Lung microvascular endothelial cell (primary cell): ENCODE measurements around the gene C1S. TPM values are rescaled to one million over a fixed set of nuclear protein-coding genes. Genes with fewer than 3 reads are reported as not detected.
A peak's percentile ranks its signal among the peaks of the same experiment; 100 is the strongest.
"Not testable (repeated sequence)": the region's sequence is repeated elsewhere in the genome, so short reads cannot be mapped to it uniquely, and the experiment has no call there.

Experiments
- DNase-seq, 2 donors: peaks; one replicate each; pipeline versions ENCODE4 v3.0.0 to v3.0.0-alpha.2; 2010; ENCODE audit warnings: low read depth in 2 of 2
- total RNA-seq: library from RNA; depleted of rRNA; stranded (reverse); fragments of >200 nt; gene quantifications from 2 replicates; pipeline ENCODE4 v1.2.1, GENCODE V29; 2014

C1S gene
- total RNA-seq, 1 donor from 2014 or later: 0.20 TPM

DNA sequence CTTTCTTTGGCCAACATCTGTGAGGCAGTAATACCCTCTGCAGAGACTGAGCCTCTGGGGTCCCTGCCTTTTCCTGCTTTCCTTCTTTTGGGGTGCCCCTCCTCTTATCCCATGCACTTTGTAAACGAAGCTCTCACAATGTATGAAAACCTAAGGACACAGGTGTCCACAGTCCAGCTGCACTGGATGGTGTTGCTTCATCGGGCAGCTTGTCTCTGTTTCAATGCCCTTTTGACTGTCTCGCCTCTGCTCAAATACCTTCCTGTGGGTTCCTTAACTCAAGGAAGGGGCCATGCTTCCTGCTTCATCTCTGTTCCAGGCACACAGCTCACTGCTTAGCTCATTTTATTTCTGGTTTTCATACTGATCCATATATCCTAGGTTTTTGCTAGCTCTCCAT, 42.1 kb downstream of the C1S start:
- DNase-seq: no peak

DNA sequence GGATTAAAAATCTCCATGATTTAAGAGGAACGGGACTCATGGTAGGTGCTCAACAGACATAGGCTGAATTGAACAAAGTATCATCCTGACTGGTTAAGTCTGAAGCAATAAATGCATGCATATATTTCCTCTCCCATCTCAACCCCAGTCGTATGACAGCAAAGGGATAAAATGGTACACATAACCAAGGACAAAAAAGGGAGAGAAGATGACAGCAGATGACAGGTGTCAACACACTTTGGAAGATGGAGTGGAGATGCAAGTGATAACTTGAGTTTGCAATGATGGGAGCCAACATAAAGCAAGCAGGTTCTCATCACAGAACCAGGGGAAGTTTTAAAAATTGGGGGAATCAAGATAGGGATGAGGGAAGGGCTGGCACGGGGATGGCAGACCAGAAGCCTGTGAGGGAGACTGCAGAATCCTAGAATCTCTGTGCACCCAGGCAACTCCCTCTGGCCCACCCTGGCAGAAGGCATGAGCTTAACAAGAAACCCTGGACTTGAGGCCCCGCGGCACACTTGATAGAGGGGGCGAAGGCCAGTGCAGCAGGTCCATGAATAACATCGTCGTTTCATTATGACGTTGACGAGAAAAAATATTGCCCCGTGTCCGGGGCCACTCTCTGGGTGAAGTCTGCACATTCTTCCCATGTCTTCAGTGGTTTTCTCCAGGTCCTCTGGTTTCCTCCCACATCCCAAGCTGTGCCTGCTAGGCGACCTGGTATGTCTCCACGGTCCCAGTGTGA, 43.5 kb downstream of the C1S start:
- DNase-seq: no peak

DNA sequence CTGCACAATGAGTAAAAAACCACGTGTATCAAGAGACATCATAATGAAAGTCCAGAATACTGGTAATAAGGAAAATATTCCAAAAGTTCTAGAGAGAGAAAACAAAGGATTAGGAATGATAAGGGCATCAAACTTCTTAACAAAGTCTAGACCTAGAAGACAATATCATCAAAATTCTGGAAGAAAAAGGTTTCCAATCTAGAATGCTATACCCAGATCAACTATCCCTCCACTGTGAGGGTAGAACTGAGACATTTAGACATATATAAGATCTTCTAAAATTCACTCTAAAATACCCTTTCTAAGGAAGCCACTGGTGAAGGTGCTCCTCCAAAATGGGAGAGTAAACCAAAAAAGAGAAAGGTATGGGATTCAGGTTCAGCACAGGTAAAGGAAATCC, 45.6 kb downstream of the C1S start:
- DNase-seq: no peak

DNA sequence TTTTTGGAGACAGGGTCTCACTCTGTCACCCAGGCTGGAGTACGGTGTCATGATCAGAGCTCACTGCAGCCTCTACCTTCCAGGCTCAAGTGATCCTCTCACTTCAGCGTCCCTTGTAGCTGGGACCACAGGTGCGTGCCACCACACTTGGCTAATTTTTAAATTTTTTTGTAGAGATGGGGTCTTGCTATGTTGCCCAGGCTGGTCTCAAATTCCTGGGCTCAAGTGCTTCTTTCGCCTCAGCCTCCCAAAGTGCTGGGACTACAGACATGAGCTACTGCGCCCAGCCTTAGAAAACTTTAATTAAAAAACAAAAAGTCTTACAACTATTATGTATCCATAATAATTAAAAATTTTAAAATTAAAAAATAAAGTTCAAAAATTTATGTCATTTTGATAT, 46.7 kb downstream of the C1S start:
- not testable (repeated sequence) for DNase-seq

DNA sequence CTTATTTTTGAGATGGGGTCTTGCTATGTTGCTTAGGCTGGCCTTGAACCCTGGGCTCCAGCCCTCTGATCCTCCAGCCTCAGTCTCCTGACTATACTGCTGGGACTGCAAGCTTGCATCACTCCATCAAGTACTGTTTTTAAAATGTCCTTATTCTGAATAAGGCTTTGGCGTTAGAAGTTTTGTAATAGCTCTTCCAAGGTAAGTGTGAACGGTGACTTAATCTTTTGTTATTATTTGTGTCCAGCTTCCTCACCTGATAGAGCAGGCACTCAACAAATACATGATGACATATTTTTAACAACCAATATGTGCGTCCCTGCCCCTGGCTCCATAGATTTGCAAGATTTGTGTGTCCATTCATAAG, 47.1 kb downstream of the C1S start:
- DNase-seq: no peak

DNA sequence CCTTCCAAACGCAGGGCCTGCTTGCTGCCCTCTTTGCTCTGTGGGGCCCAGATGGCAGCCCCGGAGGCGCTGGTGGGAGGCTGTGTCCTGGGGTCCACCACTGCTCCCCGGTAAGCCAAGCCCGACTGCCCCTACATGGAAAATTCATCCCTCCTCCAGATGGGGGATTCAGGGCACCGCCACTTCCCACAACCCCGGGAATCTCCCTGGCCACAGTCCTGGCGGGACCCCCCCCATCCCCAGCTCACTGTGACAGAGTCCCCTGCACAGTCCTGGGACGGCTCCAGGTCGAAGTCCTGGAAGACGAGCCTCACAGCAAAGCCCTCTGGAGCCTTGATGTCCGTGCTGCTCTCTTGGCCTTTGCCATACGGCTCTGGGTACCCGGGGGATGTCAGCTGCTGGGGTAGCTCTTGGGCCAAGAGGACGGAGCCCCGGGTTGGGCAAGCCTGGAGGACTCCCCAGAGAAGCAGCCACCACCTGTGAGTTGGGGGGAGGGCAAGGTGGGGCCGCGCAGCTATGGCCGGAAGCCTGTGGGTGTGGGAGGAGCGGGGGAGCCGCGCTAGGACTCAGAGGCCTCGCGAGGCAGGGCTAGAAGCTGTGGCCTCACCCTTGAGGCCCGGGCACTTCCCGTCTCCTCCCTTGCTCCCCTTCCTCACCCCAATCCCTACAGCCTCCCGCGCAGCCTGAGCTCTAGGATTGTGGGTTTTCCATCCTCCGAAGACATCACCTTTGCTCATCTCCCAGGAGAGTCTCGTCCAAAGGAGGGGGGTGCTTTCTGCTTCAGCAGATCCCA, 47.7 kb downstream of the C1S start:
- DNase-seq: peak in 1 of 2 donors; percentile 63

DNA sequence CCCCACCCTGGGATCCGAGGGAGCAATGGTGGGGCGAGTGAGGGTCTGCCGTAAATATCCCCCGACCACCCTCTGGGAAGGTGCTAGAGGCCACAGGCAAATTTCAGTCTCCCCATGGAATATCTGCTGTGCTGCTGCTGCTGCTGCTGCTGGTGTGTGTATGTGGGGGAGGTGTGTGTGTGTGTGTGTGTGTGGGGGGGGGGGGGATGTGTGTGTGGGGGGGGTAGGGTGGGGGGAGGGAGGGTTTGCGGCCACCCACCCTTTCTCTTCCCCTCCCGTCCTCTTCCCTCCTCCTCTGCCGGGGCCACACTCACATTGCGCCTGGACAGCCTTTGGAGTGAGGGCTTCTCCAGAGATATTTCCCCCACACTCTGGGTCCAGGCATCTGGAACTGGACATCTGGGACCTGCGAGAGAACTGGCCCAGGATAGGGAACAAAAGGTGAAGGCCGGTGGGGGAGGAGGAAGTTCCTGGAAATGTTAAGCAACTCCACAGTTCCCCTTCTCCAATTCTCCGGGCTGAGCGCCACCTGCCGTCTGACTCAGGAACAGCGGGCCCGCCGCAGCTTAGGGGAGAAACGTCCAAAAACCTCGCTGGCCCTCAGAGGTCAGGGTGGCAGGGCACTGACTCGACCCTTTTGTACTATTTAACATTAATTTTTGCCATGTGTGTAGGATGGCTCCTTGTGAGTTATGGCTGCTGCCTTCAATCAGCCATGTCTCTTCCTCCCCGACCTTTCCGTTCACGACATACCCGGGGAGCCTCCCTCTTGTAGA, 48.5 kb downstream of the C1S start, which contains the start of gene C1RL:
TSS of gene C1RL (minus strand) at position 419 of the 776 bp plus-strand sequence. CDS start at position 385, 34 bp downstream.
- peak; percentile 72 to 77 for DNase-seq

DNA sequence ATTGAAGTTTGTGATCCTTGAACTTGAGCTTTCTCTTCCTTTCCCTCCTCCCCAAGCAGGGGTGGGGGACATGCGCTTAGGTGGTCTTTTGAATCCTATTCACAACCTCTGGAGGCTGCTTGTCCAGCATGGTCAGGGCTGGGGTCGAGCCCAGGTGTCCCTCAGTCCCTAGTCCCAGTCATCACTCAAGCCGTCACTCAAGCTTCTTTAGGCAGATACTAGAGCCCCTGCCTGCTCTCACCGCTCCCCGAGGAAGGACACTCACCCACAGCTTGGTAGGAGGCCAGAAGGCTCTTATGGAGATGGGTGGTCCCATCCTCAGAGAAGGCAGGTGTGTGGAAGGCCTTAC, 49.0 kb downstream of the C1S start:
- DNase-seq: no peak

DNA sequence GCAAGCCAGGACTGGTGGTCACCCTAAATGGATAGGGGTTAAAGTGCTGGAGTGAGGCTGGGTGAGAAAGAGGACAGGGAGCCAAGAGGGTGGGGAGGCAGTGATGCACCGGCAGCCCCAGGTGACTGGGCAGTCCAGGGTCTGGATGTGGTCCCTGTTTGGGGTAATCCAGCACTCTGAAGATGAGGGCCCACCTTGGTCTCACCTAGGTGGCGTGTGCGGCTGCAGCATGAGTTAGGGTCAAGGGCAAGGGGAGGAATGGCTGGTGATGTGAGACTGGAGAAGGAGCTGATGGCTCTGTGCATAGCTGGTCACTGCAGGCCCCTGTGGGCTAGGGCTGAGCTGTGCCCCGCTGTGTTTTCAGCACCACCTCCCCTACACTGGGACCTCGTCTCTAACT, 50.1 kb downstream of the C1S start:
- DNase-seq: no peak

DNA sequence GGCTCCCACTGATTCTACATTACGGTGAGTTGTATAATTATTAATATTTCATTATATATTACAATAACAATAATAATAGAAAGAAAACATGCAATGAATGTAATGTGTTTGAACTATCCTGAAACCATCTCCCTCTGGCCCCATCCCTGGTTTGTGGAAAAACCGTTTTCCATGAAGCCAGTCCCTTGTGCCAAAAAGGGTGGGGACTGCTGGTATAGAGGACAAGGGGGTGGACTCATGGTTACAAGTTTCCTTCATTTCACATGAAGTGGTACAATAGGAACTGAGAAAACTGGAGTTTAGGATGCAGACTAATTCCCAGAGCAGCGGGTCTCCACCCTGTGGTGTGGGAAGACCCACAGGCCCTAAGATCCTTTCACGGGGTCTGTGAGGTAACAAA, 51.5 kb downstream of the C1S start:
- DNase-seq: peak in 1 of 2 donors; percentile 47

DNA sequence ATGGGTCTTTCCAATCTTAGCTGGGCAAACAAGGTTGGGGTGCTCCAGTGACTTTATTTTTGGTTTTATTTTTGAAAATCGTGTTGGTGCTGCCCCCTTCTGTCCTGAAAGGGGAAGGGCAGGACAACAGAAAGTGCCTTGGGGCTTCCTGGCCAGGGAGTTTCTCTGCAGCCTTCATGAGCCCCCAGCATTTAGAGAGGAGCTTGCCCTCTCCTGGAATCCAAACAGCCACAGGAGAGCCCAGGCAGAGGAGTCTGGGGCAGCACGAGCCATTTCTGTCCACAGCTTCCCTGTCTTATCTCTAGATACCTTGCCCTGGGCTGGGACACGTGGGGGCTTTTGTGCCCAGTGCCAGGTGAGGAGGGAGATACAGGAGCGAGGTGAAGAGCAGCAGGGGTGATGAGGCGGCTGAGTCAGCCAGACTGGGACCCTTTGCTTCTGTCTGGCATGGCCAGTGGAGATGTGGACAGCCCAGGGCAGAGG, 52.9 kb downstream of the C1S start:
- DNase-seq: peak; percentile 51 to 55

DNA sequence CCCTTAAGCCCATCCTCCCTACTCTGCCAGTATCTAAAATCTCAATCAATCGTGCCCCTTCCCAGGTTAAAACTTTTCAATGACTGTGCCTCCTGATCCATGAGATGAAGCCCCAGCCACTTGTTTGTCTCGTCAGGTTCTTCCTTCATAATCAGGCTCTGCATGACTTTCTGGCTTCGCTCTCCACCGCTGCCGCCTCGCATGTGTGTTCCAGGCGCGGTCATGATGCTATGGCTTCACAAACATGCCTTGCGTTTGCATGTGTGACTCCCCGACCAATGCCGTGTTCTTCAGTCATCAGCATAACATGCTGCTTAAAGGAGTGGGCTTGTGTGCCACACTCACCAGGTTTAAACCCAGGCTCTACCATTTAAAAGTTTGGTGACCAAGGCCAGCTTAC, 53.5 kb downstream of the C1S start:
- no peak for DNase-seq

DNA sequence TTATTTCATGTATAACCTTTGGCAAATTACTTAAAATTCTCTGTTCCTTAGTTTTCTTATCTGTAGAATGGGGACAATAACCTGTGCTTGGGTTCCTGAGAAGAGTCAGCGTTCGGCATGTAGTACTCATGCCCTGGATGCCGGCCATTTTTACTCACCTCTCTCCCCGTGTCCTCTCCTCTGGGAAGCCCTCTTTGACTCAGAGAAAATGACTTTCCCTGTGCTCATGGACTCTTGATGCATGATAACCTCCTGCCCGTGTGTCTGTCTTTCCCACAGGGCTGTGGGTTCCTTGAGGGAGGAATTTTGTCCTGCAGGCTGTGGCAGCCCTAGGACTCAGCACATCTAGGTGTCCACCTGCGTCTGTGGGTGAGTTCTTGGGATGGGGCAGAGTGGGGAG, 54.3 kb downstream of the C1S start:
- DNase-seq: no peak

DNA sequence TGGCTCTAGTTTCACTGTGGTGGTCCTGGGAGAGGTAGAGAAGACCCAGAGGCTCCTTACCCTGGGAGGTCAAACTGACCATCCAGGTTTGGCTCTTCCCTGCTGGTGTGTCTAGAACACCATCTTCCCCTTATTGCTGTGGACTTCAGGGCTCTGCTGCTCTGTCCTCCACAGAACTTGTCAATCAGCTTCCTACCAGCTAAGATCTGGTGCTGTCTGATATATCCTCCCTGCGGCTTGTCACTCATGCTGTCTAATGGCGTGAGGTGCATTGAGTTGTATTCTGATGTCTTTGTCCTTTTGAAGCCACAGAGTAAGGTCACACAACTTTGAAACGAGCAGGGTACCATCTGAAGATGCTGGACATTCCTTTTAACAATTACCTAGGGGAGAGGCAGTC, 55.7 kb downstream of the C1S start:
- DNase-seq: no peak

DNA sequence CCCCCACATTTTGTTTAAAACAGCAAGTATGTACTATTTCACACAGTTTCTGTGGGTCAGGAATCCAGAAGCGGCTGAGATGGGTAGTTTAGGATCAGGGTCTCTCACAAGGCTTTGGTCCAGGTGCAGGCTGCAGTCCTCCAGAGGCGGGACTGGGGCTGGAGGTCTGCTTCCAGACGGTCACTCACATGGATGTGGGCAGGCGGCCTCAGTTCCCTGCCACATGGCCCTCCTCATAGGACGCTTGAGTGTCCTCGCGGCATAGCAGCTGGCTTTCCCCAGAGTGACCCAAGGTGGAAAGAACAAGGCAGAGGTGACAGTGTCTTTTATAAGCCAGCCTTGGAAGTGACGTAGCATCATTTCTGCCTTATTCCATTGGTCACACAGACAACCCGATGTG, 56.4 kb downstream of the C1S start:
- no peak for DNase-seq

DNA sequence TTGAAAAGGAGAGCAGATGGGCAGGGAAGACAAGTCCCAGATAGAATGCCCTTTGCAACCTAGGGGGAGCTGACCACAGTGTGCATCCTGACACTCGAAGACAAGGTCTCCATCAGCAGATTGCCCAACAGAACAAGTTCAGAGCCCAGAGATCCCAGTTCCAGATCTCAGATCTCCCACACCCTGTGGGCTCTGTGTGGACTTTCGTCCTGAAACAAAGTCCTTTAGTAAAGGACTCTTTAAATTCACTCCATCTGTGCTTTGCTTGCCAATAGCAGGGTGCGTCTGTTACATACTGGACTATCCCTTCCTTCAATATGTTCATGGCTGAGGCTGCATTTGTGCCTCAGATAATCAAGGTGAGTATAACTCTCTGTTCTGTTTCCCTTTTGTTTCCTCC, 57.2 kb downstream of the C1S start:
- DNase-seq: no peak

DNA sequence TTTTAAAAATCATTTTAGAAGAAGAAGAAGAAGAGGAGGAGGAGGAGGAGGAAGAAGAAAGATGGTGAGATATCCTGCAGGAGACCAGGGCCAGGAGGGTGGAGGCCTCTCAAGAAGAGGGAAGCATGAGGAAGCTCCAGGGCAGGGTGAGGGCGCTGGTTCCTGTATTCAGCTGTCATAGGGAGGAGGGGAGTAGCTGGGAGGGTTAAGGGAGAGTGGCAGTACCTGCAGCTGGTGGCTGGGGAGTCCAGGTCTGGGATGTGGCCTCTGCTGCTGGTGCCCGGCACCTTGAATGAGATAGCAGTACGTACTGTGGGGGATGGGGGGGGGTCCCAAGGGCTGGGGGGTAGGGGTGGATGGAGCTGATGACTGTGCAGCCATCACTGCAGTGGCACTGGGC, 58.4 kb downstream of the C1S start:
- DNase-seq: no peak

DNA sequence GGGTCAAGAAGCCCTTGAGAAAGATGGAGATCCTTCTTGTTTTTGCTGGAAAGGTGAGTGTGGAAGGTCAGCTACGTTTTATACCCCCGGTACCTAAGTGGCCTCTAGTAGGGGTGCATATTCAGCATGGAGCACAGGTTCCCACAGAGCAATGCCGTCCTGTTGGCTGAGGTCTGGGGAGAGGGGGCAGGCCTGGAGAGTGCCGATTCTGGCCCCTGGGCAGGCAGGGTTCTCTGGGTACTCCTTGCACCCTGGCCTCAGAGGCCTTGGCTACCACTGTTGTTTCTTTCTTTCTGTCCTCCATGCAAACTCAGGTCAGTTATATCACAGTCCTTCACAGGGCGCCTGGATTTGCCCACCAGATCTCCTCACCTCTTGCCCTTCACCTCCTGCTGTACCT, 59.6 kb downstream of the C1S start:
- no peak for DNase-seq
